HCT116 (cell line): ENCODE data around the gene TRIM56.

Experiments used
- EGR1 ChIP-seq: IDR thresholded peaks from 2 replicates; pipeline ENCODE4 v1.6.1; 2012; ENCODE audit warnings: low read depth
- EZH2 ChIP-seq: fragments of 200-600 bp; sonication (generic); IDR thresholded peaks from 2 replicates; pipeline ENCODE4 v1.6.1; 2017; ENCODE audit warnings: antibody characterized with exemption, mixed run types
- EZH2phosphoT487 ChIP-seq: fragments of 200-600 bp; IDR thresholded peaks from 2 replicates; pipeline ENCODE4 v1.6.1; 2018; ENCODE audit warnings: antibody characterized with exemption, borderline replicate concordance
- POLR2A ChIP-seq: IDR thresholded peaks from 2 replicates; pipeline ENCODE4 v1.7.0; 2011; ENCODE audit warnings: borderline replicate concordance; ENCODE audit not compliant: insufficient read depth, insufficient read length; ENCODE audit errors: extremely low read depth
- POLR2AphosphoS5 ChIP-seq: IDR thresholded peaks from 2 replicates; pipeline ENCODE4 v1.6.1; 2011; ENCODE audit warnings: mild to moderate bottlenecking, low read depth, low read length, moderate library complexity
- RAD21 ChIP-seq: IDR thresholded peaks from 2 replicates; pipeline ENCODE4 v1.6.1; 2012; ENCODE audit warnings: low read depth, mild to moderate bottlenecking
- SIN3A ChIP-seq: IDR thresholded peaks from 2 replicates; pipeline ENCODE4 v1.6.1; 2012; ENCODE audit warnings: low read depth
- TF ChIP-seq, protein P1 (sequence below): IDR thresholded peaks from 2 replicates; pipeline ENCODE4 v1.6.1; 2011; ENCODE audit warnings: mild to moderate bottlenecking, low read length, moderate library complexity; ENCODE audit not compliant: insufficient replicate concordance; ENCODE audit errors: extremely low read depth
- TF ChIP-seq, protein P2 (sequence below), 3 experiments: fragments of 200-600 bp in 1 of 3; sonication (generic) in 1 of 3; IDR thresholded peaks in 2 of 3; conservative IDR thresholded peaks in 1 of 3; 2 replicates each; pipeline ENCODE4 v1.5.1; 2012 to 2017; ENCODE audit warnings: low read depth in 2 of 3, low read length in 2 of 3, antibody characterized with exemption in 1 of 3, borderline replicate concordance in 1 of 3, control low read depth in 1 of 3, mild to moderate bottlenecking in 1 of 3, mixed read lengths in 1 of 3, mixed run types in 1 of 3, moderate library complexity in 1 of 3; ENCODE audit not compliant: insufficient read depth in 1 of 3
- TF ChIP-seq, protein P3 (sequence below): IDR thresholded peaks from 2 replicates; pipeline ENCODE4 v1.6.1; 2012
- TF ChIP-seq, protein P4 (sequence below): IDR thresholded peaks from 2 replicates; pipeline ENCODE4 v1.6.1; 2012; ENCODE audit warnings: low read depth

DNA sequence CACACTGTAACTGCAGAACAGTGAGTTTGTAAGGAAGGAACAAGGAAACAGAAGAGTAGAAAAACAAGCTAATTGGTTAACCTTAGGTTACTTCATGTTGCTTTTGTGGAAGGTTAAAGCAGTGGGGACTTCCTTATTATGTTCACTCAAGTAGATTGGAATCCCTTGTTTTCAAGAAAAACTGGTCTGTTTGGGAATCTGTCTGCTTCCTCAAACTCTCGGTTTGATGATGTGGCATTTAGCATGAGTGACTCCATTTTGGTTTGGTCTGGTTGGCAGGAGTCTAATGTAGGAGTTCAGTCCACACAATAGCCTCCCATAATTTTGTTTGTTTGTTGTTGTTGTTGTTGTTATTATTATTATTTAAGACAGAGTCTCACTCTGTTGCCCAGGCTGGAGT is 3.8 kb upstream of the TRIM56 start:
- TF ChIP-seq, protein P1, sequence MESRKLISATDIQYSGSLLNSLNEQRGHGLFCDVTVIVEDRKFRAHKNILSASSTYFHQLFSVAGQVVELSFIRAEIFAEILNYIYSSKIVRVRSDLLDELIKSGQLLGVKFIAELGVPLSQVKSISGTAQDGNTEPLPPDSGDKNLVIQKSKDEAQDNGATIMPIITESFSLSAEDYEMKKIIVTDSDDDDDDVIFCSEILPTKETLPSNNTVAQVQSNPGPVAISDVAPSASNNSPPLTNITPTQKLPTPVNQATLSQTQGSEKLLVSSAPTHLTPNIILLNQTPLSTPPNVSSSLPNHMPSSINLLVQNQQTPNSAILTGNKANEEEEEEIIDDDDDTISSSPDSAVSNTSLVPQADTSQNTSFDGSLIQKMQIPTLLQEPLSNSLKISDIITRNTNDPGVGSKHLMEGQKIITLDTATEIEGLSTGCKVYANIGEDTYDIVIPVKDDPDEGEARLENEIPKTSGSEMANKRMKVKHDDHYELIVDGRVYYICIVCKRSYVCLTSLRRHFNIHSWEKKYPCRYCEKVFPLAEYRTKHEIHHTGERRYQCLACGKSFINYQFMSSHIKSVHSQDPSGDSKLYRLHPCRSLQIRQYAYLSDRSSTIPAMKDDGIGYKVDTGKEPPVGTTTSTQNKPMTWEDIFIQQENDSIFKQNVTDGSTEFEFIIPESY, result no peak
- TF ChIP-seq, protein P2, sequence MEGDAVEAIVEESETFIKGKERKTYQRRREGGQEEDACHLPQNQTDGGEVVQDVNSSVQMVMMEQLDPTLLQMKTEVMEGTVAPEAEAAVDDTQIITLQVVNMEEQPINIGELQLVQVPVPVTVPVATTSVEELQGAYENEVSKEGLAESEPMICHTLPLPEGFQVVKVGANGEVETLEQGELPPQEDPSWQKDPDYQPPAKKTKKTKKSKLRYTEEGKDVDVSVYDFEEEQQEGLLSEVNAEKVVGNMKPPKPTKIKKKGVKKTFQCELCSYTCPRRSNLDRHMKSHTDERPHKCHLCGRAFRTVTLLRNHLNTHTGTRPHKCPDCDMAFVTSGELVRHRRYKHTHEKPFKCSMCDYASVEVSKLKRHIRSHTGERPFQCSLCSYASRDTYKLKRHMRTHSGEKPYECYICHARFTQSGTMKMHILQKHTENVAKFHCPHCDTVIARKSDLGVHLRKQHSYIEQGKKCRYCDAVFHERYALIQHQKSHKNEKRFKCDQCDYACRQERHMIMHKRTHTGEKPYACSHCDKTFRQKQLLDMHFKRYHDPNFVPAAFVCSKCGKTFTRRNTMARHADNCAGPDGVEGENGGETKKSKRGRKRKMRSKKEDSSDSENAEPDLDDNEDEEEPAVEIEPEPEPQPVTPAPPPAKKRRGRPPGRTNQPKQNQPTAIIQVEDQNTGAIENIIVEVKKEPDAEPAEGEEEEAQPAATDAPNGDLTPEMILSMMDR (IDR thresholded peaks at IDR 0.05 in 2 of 3, conservative IDR thresholded peaks at IDR 0.05 in 1 of 3; ENCODE audit: borderline replicate concordance in 1 of 3, insufficient read depth in 1 of 3, low read depth in 2 of 3, low read length in 2 of 3), result no peak
- no peak for TF ChIP-seq EZH2
- TF ChIP-seq POLR2AphosphoS5, result no peak
- no peak for TF ChIP-seq EZH2phosphoT487
- no peak for TF ChIP-seq RAD21
- no peak for TF ChIP-seq SIN3A
- TF ChIP-seq, protein P3, sequence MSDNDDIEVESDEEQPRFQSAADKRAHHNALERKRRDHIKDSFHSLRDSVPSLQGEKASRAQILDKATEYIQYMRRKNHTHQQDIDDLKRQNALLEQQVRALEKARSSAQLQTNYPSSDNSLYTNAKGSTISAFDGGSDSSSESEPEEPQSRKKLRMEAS, result no peak
- TF ChIP-seq, protein P4, sequence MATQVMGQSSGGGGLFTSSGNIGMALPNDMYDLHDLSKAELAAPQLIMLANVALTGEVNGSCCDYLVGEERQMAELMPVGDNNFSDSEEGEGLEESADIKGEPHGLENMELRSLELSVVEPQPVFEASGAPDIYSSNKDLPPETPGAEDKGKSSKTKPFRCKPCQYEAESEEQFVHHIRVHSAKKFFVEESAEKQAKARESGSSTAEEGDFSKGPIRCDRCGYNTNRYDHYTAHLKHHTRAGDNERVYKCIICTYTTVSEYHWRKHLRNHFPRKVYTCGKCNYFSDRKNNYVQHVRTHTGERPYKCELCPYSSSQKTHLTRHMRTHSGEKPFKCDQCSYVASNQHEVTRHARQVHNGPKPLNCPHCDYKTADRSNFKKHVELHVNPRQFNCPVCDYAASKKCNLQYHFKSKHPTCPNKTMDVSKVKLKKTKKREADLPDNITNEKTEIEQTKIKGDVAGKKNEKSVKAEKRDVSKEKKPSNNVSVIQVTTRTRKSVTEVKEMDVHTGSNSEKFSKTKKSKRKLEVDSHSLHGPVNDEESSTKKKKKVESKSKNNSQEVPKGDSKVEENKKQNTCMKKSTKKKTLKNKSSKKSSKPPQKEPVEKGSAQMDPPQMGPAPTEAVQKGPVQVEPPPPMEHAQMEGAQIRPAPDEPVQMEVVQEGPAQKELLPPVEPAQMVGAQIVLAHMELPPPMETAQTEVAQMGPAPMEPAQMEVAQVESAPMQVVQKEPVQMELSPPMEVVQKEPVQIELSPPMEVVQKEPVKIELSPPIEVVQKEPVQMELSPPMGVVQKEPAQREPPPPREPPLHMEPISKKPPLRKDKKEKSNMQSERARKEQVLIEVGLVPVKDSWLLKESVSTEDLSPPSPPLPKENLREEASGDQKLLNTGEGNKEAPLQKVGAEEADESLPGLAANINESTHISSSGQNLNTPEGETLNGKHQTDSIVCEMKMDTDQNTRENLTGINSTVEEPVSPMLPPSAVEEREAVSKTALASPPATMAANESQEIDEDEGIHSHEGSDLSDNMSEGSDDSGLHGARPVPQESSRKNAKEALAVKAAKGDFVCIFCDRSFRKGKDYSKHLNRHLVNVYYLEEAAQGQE, result no peak
- no peak for TF ChIP-seq POLR2A
- TF ChIP-seq EGR1, result no peak
